Activated CD8-positive, alpha-beta T cell treated with anti-CD3 and anti-CD28 coated beads for 36 hours (primary cell): Measurements from ENCODE around the gene PRDM16. TPM values are rescaled to one million over a fixed set of nuclear protein-coding genes. Genes with fewer than 3 reads are reported as not detected.

Source experiments
- ATAC-seq: fragments of 200-7000 bp; cut with Tn5 transposase; one replicate; pipeline ENCODE4 v1.10.0; 2021; ENCODE audit warnings: mild to moderate bottlenecking, moderate library complexity
- CTCF ChIA-PET: fragments of 350-600 bp; sonication (Branson Sonifier 250); formaldehyde crosslinking; loops from one replicate; lab custom pipeline; 2021; ENCODE audit warnings: antibody characterized with exemption; lab: Charles Lee
- POLR2A ChIA-PET: fragments of 350-600 bp; sonication (Branson Sonifier 250); formaldehyde crosslinking; loops from one replicate; lab custom pipeline; 2021; ENCODE audit warnings: antibody characterized with exemption; lab: Charles Lee
- DNase-seq: peaks from one replicate; pipeline ENCODE4 v3.0.0-alpha.2; 2020
- H3K27ac Mint-ChIP-seq: one replicate; pipeline ENCODE4 v1.8.0; 2021; ENCODE audit warnings: mild to moderate bottlenecking, mixed read lengths
- H3K27me3 Mint-ChIP-seq: one replicate; pipeline ENCODE4 v1.8.0; 2021; ENCODE audit warnings: mixed read lengths
- H3K36me3 Mint-ChIP-seq: one replicate; pipeline ENCODE4 v1.8.0; 2021; ENCODE audit warnings: low read depth, mixed read lengths
- H3K4me1 Mint-ChIP-seq: one replicate; pipeline ENCODE4 v1.8.0; 2021; ENCODE audit warnings: low read depth, mixed read lengths
- H3K4me3 Mint-ChIP-seq: one replicate; pipeline ENCODE4 v1.8.0; 2021; ENCODE audit warnings: mild to moderate bottlenecking, moderate library complexity, mixed read lengths
- H3K9me3 Mint-ChIP-seq: one replicate; pipeline ENCODE4 v1.8.0; 2021; ENCODE audit warnings: mixed read lengths
- CTCF ChIP-seq: fragments of 200-600 bp; IDR thresholded peaks from one replicate; pipeline ENCODE4 v1.8.0; 2022; ENCODE audit warnings: antibody characterized with exemption, mild to moderate bottlenecking
- intact Hi-C: fragments of 100-400 bp; cut with micrococcal nuclease; formaldehyde crosslinking; loops from one replicate; pipeline ENCODE4 v1.10.0; 2022
- total RNA-seq, 2 experiments: library from RNA; stranded (reverse); gene quantifications; one replicate each; pipeline ENCODE4 v1.2.3, GENCODE V29; 2021

Gene PRDM16
- total RNA-seq, 2 experiments from 2014 or later, result 0.29 to 0.49 TPM

GRCh38 chr1:3327936-3328590 is 259.1 kb downstream of the PRDM16 start:
- CTCF ChIA-PET, result no interaction called here
- H3K4me3 Mint-ChIP-seq, result no peak overlapping the region

GRCh38 chr1:3329640-3330281 is 260.8 kb downstream of the PRDM16 start:
- Mint-ChIP-seq H3K36me3 (no peaks in the 10 kb centered on the region), H3K4me1 (no peaks in the 10 kb centered on the region), H3K4me3 (no peak overlapping the region), H3K27me3 (peaks cover 3% of the 10 kb centered on the region), H3K27ac (no peak overlapping the region), H3K9me3 (no peaks in the 10 kb centered on the region)
- POLR2A ChIA-PET, result no interaction called here
- no peak for TF ChIP-seq CTCF
- DNase-seq (no peak), ATAC-seq (no peak)
- intact Hi-C loops, result no loop called here
- CTCF ChIA-PET, result no interaction called here

More at GRCh38 chr1:3327936-3328590, 259.1 kb downstream of the PRDM16 start:
- Mint-ChIP-seq H3K4me1 (no peaks in the 10 kb centered on the region), H3K27ac (no peak overlapping the region), H3K27me3 (peaks cover 5% of the 10 kb centered on the region), H3K36me3 (no peaks in the 10 kb centered on the region), H3K9me3 (no peaks in the 10 kb centered on the region)
- intact Hi-C loops, result no loop called here
- ATAC-seq (no peak), DNase-seq (no peak)
- POLR2A ChIA-PET, result no interaction called here
- TF ChIP-seq CTCF, result no peak

GRCh38 chr1:3330771-3331245 is 261.8 kb downstream of the PRDM16 start:
- ATAC-seq (no peak), DNase-seq (no peak)
- Mint-ChIP-seq H3K36me3 (no peaks in the 10 kb centered on the region), H3K4me3 (no peak overlapping the region), H3K4me1 (no peaks in the 10 kb centered on the region), H3K27ac (no peak overlapping the region), H3K9me3 (no peaks in the 10 kb centered on the region), H3K27me3 (peaks cover 3% of the 10 kb centered on the region)
- ChIA-PET POLR2A (no interaction called here), CTCF (no interaction called here)
- intact Hi-C loops, result no loop called here
- no peak for TF ChIP-seq CTCF

- DNase-seq (no peak), ATAC-seq (no peak)
- TF ChIP-seq CTCF, result no peak
- Mint-ChIP-seq H3K9me3 (no peaks in the 10 kb centered on the region), H3K36me3 (no peaks in the 10 kb centered on the region), H3K4me3 (no peak overlapping the region), H3K27ac (no peak overlapping the region), H3K4me1 (no peaks in the 10 kb centered on the region), H3K27me3 (peaks cover 3% of the 10 kb centered on the region)
- ChIA-PET POLR2A (no interaction called here), CTCF (no interaction called here)
- intact Hi-C loops, result no loop called here
These were observed 262.6 kb downstream of the PRDM16 start for GRCh38 chr1:3331564-3331963.

- intact Hi-C loops, result no loop called here
- Mint-ChIP-seq H3K4me3 (no peak overlapping the region), H3K9me3 (no peaks in the 10 kb centered on the region), H3K4me1 (no peaks in the 10 kb centered on the region), H3K36me3 (no peaks in the 10 kb centered on the region), H3K27me3 (peaks cover 3% of the 10 kb centered on the region), H3K27ac (no peak overlapping the region)
- DNase-seq (no peak), ATAC-seq (no peak)
- ChIA-PET CTCF (no interaction called here), POLR2A (no interaction called here)
- TF ChIP-seq CTCF, result no peak
These were observed 263.0 kb downstream of the PRDM16 start for GRCh38 chr1:3332043-3332442.
